ENCODE measurements around the gene KLK6.
"Not testable (repeated sequence)": the region's sequence is repeated elsewhere in the genome, so short reads cannot be mapped to it uniquely, and the experiment has no call there.

Gene KLK6

DNA sequence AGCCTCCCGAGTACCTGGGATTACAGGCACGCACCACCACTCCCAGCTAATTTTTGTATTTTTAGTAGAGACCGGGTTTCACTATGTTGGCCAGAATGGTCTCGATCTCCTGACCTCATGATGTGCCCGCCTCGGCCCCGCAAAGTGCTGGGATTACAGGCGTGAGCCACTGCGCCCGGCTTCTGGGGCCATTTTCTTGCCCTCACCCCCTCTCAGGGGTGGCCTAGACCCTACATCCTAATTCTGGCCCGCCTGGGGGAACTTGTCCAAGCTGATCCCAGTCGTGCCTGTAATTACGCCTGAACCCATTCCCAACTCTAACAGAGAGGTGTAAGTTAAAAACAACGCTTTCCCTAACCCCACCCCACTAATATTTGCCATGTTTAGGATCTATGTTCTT is 15.0 kb upstream of the KLK6 start:
- not testable (repeated sequence) for FAIRE-seq

DNA sequence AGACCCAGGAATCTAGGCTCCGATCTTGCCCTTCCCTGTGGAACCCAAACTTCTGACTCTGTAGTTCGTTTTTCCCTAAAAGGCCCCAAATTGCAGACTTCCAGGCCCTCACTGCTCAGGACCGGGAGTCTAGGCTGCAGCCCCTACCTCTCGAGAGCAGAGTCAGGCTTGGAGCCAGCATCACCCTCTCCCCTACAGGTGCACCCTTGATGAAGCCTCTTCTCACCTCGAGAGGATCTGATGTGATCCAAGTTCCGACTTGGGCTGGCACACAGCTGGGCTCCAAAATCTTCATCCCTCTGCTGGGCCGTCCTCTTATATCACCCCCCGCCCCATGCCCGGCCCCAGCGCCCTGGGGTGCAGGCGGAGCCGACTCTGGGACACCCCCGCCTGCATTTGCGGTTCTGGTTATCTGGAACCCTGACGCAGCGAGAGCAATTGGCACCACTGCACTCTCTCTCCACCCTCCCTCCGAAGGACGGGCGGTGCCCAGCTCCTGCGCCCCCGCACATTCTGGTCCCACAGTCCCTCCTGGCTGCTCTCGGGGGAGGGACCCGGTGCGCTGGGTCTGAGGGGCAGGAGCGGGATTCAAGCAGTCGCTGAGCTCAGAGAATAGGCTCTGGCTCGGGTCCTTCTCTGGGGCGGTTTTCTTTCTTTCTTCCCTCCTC is 14.4 kb upstream of the KLK6 start, which contains the start of gene KLK7:
Gene KLK7 (minus strand): TSS at position 293 of the 668 bp plus-strand sequence. CDS start 1,518 bp downstream, outside the sequence.
- no peak for FAIRE-seq

DNA sequence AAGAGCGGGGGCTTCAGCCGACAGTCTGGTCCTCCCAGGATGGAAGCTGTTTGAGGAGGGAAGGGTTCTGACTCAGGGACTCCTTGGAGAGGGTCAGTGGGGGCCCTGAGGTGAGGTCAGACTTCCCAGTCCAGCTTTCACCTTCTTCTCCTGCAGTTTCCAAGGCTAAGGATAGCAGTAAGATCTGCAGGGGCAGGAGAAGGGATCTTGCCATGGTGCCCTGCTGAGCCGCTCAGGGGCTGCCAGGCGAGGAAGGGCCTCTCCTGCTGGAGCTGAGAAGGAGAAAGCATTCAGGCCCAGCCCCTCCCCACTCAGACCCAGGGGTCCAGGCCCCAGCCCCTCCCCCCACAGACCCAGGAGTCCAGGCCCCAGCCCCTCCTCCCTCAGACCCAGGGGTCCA is 12.8 kb upstream of the KLK6 start:
- no peak for FAIRE-seq

DNA sequence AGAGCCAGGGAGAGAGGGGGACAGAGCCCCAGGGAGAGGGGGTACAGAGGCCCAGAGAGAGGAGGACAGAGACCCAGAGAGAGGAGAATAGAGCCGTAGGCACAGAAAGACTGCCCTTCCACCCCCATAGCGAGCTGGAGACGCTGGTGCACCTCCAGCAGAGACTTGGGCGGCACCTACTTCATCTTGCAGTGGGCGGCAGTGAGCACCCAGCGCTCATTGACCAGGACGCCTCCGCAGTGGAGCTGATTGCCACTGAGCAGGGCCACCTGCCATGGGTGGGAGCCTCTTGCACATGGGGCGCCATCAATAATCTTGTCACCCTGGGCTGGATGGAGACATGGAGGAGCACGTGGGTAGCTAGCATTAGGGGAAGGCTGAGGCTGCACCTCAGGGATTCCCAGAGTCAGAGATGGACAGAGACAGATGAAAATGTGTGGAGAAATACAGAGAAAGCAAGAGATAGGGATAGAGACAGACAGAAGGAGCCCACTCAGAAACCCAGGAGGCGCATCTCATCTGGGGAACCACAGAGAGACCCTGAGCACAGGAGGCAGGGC is 12.3 kb upstream of the KLK6 start:
- FAIRE-seq, result no peak

GRCh38 chr19:50980208-50980607 is 10.8 kb upstream of the KLK6 start:
- FAIRE-seq, result no peak

GRCh38 chr19:50979758-50980157 is 10.4 kb upstream of the KLK6 start:
- no peak for FAIRE-seq

- no peak for FAIRE-seq
Observed at GRCh38 chr19:50978772-50979390, 9.5 kb upstream of the KLK6 start.

- no peak for FAIRE-seq
Observed at GRCh38 chr19:50977626-50978025, 8.2 kb upstream of the KLK6 start.

DNA sequence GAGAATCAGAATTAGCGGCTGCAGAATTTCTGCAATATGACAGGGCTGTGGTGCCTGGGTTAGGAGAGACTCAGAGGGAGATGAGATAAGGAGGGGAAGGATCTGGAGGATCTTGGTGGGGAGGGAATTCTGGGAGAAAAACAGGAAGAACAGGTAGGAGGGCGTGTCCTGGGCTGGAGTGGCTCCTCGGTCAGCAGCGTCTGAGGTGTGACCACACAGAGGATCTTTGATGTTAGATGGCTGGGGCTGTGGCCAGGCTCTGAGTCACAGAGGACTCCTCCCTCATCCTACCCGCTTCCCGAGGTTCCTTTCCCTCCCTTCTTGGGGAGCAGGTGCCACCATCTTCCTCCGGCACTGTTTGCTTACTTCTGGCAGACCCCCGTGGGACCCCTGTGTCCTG is 6.4 kb upstream of the KLK6 start:
- no peak for FAIRE-seq

DNA sequence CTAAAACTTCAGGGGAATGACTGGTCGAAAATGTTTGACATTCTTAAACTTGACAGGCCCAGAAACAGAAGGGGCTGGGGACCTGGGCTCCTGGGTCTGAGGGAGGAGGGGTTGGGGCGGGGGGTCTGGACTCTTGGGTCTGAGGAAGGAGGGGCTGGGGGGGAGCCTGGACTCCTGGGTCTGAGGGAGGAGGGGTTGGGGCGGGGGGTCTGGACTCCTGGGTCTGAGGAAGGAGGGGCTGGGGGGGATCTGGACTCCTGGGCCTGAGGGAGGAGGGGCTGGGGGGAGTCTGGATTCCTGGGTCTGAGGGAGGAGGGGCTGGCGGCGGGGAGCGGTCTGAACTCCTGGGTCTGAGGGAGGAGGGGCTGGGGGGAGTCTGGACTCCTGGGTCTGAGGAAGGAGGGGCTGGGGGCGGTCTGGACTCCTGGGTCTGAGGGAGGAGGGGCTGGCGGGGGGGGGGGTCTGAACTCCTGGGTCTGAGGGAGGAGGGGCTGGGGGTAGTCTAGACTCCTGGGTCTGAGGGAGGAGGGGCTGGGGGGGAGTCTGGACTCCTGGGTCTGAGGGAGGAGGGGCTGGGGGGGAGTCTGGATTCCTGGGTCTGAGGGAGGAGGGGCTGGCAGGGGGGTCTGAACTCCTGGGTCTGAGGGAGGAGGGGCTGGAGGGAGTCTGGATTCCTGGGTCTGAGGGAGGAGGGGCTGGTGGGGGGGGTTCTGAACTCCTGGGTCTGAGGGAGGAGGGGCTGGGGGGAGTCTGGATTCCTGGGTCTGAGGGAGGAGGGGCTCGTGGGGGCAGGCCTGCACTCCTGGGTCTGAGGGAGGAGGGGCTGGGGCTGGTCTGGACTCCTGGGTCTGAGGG is 5.5 kb upstream of the KLK6 start:
- FAIRE-seq, result no peak

- no peak for FAIRE-seq
Observed at GRCh38 chr19:50972795-50973376, 3.5 kb upstream of the KLK6 start.

GRCh38 chr19:50969810-50970209 is 419 bp upstream of the KLK6 start:
- not testable (repeated sequence) for FAIRE-seq

- FAIRE-seq, result no peak
Observed at GRCh38 chr19:50968716-50969412, 527 bp downstream of the KLK6 start.

DNA sequence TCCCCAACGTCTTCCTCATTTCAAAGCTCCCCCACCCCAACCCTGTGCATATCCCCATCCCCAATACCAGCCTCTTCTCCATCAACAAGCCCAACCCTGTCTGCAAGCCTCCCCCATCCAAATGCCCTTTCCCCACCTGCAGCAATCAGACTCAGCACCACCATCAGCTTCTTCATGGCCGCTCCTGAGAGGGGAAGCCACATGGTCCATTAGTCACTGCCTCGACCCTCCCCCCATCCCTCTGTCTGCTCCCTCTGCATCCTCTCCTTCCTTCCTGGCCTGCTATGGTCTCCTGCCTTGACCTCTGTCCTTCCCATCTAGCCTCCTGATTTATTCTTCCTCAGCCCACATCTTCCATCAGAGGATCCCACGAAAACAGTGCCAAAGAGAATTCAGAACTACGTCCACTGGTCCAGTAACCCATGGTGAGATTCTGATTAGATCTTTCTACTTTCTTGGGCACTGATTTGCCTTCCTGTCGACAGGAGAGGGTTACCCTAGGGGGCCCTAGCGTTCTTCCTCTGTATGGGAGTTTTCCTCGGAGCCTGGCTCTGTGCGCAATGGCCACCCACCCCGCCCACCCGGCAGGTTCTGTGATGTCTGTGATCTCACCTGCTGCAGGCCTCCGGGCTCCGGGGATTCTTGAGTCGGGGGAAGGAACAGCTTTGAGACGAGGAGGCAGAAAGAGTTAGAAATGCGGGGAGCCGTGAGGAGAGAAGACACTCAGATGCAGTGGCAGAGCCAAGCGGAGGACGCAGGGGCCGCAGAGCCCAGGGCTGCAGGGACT is 1.3 kb downstream of the KLK6 start:
- no peak for FAIRE-seq

DNA sequence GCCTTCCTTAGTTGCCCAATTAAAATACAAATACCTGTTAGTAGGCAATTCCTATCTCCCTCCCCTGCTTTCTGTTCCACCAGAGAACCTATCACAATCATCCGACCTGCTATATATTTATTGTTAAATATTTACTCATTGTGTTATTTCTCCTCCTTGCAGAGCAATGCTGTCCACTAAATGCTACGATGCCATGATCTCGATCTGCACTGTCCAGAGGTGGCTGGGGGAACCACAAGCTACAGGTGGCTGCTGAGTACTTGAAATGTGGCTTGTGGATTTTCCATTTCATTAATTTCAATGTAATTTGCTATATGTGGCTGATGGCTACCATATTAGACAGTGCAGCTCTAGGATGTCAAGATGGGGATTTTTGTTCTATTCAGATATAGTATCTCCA is 5.1 kb downstream of the KLK6 start:
- no peak for FAIRE-seq

DNA sequence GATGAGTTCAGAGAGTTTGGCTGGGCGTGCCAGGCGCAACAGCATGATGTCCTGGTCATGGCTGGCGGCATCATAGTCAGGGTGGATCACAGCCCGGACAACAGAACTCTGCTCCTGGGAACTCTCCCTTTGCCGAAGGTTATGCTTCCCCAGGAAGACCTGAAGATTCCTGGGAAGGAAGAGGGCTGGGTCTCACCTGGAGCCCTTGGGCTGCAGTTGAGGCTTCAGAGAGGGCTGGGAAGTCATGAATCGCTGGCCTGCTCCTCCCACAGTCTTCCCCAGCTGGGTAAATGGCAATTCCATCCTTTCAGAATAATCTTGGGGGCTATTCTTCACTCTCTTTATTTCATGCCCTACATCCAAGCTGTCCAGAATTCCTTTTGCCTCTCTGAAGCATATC is 6.0 kb downstream of the KLK6 start:
- FAIRE-seq, result no peak

- FAIRE-seq, result no peak
Observed at GRCh38 chr19:50962245-50962644, 7.1 kb downstream of the KLK6 start.

- no peak for FAIRE-seq
Observed at GRCh38 chr19:50959731-50960500, 9.5 kb downstream of the KLK6 start.

DNA sequence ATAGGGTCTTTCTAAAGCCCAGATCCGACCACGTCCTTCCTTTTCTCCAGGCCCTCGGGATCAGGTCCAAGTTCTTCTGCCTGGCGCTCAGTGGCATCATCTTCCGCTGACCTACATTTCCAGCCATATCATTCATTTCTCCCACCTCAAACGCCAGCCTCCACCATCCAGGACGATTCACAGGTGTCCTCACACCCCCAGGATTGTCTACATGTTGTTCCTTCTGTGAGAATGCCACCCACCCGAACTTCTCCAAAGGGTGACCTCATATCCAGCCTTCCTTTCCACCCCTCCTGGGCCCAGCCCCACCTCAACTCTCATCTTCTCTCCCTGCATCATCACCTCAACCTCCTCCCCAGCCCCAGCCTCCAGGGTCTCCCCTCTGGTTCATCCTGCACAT is 11.8 kb downstream of the KLK6 start:
- no peak for FAIRE-seq

GRCh38 chr19:50952910-50953309 is 16.5 kb downstream of the KLK6 start, which contains the start of gene KLK5:
Gene KLK5, minus strand, starts transcription at chr19:50953038. Its CDS starts 381 bp downstream, at chr19:50952657.
- FAIRE-seq, result no peak

DNA sequence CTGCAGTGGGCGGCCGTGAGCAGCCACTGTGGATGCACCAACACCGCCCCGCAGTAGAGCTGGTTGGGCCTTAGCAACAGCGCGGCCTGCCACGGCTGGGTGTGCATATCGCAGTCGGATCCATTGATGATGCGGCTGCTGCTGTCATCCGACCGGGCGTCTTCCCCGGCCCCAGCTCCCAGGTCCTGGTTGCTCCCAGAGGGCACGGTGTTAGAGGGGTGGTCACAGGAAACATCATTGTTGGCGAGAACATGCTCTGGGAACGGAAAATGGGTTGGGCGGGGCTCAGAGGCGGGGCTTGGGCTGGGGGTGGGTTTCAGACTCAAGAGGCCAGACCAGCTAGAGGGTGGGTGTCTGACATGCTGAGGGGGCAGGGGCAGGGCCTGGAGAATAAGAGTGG is 19.5 kb downstream of the KLK6 start:
- no peak for FAIRE-seq

All from G401.6 (cell line).